Lower leg skin (tissue), 3 donors: ENCODE results near the gene DNAH14.

Source experiments
- POLR2A ChIP-seq, 2 donors: fragments of 450-650 bp; IDR thresholded peaks; one replicate each; pipeline ENCODE4 v1.6.1; 2016 to 2017; ENCODE audit warnings: antibody characterized with exemption in 2 of 2, mild to moderate bottlenecking in 1 of 2, moderate library complexity in 1 of 2
- TF ChIP-seq, protein P1 (sequence below), 3 donors: fragments of 450-650 bp; IDR thresholded peaks; one replicate each; pipeline ENCODE4 v1.5.1; 2016; ENCODE audit warnings: antibody characterized with exemption in 3 of 3, mild to moderate bottlenecking in 3 of 3, moderate library complexity in 2 of 3

DNA sequence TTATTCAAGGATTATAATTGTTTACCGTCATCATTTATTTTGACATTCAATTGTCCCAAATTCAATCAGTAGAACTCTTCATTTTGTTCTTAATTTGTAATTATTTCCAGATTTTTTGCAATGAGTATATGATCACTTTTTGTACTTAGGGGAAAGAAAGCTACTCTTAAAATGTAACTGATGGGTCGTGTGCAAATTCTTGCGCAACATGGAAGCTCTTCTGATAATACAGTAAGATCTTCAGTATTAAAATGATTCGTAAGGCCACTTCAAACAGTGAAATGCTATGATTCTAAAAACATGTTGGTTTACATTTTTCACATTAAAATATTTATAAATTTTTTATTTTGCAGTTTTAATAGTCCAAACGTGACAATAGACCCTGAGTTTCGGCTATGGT lies 435.0 kb downstream of the DNAH14 start:
- TF ChIP-seq, protein P1, sequence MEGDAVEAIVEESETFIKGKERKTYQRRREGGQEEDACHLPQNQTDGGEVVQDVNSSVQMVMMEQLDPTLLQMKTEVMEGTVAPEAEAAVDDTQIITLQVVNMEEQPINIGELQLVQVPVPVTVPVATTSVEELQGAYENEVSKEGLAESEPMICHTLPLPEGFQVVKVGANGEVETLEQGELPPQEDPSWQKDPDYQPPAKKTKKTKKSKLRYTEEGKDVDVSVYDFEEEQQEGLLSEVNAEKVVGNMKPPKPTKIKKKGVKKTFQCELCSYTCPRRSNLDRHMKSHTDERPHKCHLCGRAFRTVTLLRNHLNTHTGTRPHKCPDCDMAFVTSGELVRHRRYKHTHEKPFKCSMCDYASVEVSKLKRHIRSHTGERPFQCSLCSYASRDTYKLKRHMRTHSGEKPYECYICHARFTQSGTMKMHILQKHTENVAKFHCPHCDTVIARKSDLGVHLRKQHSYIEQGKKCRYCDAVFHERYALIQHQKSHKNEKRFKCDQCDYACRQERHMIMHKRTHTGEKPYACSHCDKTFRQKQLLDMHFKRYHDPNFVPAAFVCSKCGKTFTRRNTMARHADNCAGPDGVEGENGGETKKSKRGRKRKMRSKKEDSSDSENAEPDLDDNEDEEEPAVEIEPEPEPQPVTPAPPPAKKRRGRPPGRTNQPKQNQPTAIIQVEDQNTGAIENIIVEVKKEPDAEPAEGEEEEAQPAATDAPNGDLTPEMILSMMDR (IDR thresholded peaks at IDR 0.05): no peak
- no peak for TF ChIP-seq POLR2A (IDR thresholded peaks at IDR 0.05)
